Epidermal melanocyte (primary cell): ENCODE results near the gene EEF1A2.

Experiments
- DNase-seq: peaks from one replicate; pipeline ENCODE4 v3.0.0; 2011; ENCODE audit warnings: low spot score; ENCODE audit not compliant: insufficient read length

The EEF1A2 gene

DNA sequence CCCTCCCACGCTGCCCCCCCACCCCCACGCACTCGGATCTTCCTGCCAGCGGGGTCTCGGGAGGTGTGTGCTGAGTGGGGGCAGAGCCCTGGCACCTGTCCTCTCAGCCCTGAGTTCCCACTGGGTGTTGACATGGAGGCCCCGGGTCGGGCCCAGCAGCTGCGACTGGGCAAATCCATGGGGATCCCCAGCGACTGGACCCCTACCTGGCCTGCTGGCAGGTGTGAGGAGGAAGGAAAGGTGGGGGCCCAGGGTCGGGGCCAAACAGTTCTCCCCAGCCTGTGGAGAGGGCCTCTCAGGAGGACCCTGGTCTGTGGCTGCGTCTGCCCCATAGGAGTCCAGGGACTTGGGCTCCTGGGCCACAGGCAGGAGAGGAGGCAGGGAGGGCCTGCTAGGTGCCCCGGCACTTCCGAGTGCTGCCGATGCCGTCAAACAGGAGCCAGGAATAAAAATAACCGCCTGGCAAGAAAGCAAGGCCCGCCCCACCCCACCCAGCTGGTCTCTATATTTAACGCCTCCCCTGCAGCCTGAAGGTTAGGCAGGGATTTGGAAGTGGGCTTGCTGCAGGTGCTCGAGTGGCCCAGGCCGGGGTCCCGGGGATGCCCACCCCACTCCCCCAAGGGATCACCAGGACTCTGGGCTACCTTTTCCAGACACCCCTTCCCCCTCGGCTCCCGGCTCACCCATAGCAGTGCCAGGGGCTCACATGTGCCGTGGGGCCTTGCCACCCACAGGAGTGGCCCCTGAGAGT lies 1.4 kb upstream of the EEF1A2 start:
- peak; percentile 8 for DNase-seq

DNA sequence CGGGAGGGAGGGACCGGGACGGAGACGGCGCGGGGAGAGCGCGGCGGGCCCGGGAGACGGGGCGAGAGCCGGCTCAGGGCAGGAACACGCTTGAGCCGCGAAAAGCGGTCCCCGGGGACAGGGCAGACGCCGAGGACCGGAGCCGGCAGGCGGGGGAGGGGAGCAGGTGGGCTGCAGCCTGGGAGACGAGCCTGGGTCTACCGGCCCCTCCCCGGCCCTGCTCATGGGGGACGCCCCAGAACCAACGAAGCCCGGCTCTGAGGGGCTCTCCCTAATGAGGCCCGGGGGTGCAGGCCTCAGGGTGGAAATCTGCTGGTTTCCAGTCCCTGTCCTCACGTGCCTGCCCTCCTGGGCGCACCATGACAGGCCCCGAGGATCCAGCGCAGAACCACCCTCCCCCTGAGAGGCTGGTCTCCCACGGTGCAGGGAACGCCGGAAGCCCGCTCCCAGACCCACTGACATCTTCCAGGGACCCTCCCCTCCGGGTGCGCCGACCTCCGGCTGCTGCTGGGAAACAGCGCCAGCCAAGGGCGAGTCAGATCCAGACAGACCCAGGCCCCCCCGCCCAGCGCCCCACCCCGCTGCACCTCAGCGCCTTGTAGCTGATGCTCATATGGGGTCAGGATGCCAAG lies 571 bp upstream of the EEF1A2 start:
- DNase-seq: peak; percentile 12

DNA sequence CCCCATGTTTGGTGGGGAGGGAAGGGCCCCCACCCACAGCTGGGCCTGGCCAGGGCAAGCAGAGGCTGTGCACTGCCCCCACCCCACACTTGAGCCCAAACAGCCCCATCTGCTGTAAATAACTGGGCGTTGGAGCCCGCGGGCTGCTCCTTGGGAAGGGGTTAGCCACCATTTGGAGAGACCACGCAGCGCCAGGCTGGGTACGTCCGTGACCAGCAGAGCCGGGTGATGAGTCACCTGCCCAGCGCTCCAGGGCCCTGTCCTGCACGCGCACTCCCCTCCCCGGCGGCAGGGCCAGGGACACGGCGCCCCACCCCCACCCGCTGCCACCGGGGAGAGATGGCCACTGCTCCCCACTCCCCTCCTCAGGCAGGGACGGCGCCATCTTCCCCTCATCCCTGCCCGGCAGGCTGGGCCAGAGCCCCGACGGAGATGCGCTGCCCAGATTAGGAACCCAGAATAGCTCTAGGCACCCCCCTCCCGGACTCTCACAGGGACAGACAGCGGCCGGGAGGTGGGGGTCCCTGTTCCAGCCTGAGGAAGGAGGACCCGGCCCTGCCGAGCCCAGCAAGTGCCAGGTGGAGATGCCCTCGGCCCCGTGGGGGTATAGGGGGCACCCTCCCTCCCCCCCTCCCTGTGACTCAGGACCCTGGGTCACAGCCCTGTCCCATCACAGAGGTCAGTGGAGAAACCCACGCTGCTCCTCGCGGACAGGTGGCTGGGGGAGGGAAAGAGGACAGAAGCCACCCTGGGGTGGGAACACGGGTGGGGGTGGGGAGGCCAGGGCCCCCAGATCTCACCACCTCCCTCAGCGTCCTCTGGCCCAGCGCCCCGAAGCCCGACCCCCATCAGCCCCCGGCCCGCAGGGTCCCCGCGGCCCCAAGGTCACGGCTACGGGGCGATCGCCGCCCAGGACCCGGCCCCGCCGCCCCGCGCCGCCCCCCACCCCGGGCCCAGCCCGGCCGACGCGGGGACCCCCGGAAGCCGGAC lies 642 bp downstream of the EEF1A2 start:
- peak; percentile 20 for DNase-seq

DNA sequence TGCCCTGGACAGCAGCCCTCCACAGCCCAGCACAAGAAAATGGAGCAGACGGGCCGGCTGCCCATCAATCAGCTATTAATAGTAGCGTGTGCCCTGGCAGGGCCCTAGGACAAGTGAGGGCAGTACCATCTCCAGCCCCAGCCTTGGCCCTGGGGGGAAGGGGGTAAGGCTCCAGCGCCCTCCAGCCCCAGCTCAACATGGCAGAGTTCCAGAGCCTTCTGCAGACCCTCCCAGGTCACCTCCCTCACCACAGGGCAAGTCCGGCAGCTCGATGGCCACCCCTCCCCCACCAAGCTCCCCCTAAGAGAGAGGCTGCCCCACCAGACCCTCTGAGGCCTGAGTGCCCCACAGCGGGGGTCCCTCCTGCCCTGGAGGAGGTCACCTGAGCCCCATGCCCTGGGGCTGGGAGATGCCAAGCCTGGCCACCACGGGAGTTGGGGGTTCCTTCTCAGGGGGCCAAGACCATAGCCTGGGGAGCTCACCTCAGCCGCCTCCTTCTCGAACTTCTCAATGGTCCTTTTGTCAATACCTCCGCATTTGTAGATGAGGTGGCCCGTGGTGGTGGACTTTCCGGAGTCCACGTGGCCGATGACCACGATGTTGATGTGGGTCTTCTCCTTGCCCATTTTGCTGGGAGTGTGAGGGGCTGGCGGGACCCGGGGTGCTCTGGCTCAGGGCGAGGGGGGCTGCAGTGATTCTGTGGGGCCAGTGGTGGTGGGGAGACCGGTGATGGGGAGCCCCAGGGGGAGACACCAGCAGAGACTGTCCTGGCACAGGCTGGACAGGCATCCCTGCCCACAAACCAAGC lies 1.5 kb downstream of the EEF1A2 start:
- peak; percentile 19 for DNase-seq

DNA sequence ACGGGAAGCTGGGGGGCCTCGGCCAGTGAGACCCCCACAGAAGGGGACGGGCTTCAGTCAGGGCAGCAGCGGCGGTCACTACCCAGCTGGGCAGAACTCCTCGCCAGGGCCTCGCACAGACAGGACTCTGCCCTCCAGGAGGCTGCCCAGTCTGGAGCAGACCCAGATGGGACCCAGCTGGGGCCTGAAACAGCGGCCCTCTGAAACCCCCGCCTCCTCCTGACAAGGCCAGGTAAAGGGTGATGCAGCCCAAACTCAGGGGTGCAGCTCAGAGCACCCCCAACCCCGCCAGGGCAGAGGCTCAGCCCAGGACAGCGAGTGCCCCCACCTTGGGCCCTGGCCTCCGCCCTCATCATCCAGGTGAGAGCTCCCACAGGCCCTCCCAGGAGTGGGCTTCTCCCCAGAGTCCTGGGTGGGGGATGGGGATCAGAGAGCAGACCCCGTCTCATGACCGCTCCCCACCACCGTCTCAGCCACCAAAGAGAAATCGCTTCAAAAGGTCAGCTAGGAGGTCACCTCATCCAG lies 2.2 kb downstream of the EEF1A2 start:
- DNase-seq: no peak

DNA sequence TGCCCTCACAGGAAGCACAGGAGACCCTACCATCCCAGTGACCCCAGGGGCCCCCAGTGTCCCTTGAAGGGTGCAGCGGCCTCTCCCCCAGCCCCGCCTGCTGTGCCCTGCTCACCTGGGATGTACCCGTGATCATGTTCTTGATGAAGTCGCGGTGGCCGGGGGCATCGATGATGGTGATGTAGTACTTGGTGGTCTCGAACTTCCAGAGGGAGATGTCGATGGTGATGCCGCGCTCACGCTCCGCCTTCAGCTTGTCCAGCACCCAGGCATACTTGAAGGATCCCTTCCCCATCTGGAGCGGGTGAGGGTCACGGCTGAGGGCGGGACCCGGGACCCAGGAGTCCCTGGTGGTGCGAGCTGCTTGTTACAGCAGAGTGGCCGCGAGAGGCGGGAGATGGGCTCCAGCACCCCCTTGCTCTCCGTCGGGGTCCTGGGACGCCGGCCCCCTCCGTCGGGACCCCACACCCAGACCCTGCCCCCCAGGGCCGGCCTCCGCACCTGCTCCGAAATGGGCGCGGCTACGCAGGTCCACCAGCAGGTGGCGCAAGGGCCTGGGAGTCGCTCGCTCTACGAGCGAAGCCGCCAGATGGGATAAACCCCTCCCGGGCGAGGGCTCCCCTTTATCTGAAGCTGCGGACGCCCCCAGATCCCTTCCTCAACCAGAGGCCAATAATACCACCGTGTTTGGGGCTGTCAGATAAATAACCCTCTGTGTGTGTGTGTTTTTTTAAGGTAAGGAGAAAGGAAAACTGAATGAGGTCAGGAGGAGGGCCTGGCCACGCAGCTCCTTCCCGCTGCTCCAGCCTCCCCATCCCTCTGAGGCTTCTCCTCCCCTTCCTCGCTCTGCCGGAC lies 2.9 kb downstream of the EEF1A2 start:
- peak; percentile 88 for DNase-seq

DNA sequence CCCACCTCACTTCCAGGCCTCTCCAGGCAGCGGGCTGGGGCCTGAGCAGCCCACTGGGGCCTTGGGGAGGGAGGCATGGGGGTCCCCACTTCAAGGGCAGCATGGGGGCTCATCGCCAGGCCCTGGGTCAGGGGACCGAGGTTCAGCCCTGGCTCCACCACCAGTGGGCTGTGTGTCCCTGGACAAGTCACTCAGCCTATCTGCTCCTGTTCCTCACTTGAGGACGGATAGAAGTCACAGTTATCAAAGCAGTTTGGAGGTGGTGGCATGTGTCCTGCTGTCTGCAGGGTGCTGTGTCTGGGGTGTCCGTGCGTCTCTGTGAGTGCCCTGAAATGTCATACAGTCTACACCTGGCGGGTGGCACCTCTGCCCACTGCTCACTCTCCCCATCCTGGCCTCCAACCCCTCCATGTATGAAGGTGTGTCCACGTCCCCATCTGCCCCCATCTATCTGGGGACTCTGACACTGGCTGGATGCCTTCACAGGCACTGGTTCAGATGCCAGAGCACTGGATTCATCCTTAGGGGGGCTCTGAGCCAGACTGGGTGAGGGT lies 3.6 kb downstream of the EEF1A2 start:
- DNase-seq: peak; percentile 13

DNA sequence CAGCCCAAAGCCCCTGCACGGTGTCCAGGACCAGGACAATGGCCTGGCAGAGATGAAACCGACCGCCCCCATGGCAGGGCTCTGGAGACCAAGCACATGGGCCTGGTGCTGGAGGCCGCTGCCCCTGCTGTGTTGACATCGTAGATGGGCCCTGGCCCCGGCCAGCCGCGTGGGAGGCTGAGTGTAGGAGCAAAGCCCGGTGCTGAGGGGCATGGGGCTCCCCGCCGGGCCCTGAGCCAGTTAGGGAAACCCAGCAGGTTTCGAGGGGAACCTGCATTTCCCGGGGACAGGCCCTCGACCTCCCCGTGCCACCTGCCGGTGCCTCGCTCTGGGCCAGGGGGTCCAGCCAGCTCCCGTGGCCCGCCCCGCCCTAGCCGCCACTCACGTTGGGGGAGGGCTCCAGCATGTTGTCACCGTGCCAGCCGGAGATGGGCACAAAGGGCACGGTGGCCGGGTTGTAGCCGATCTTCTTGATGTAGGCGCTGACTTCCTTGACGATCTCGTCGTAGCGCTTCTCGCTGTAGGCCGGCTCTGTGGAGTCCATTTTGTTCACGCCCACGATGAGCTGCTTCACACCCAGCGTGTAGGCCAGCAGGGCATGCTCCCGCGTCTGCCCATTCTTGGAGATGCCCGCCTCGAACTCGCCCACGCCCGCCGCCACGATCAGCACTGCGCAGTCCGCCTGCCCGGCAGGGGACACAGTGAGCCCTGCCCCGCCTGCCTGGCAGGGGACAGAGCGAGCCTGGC lies 4.3 kb downstream of the EEF1A2 start:
- DNase-seq: peak; percentile 5

DNA sequence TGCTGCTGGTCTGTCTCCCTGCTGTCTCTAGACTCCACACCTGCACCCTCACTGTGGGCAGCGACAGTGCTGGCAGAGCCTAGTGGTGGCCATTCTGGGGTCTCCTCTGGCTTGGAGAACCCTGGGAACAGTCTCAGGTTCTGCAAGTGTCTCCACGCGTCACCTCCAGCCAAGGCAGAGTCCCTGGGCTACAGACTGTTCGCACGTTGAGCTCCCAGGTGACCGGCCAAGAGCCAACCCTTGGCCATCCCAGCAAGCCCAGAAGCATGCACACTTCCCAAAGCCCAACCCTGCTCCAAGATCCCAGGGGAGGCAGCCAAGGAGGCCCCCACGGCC lies 4.8 kb downstream of the EEF1A2 start:
- no peak for DNase-seq

DNA sequence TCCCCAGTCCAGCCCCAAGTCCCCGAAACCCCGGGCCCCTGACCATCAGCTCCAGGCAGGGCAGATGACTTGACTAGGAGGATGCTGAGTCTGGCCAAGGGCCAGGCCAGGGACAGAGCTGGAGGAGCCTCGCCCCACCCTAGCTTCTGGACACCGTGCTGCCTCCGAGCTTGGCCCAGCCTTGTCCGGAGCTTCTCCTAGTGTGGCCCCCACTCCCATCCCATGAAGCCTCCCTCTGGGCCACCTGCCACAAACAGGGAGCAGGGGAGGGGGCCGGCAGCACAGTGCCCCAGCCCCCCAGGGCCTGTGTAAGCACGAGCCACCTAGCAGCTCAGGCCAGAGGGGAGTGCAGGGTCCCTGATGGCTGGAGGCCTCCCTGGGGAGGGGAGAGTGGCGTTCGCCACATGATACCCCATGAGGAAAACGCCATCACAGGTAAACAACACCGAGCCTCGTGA lies 5.3 kb downstream of the EEF1A2 start:
- DNase-seq: no peak

DNA sequence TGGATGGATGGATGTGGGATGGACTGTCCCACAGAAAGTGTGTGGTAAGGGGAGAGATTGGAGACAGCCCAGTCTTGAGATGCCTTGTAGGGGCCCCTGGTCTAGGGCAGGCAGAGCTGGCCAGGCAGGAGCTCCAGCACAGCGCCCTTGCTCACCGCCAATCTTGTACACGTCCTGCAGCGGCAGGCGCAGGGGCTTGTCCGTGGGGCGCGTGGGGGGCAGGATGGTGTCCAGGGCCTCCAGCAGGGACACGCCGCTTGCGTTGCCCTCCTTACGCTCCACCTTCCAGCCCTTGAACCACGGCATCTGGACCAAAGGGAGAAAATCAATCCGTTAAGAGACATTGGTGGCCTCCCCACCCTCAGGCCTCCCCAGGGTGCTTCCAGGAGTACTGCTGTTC lies 5.9 kb downstream of the EEF1A2 start:
- peak; percentile 9 for DNase-seq

DNA sequence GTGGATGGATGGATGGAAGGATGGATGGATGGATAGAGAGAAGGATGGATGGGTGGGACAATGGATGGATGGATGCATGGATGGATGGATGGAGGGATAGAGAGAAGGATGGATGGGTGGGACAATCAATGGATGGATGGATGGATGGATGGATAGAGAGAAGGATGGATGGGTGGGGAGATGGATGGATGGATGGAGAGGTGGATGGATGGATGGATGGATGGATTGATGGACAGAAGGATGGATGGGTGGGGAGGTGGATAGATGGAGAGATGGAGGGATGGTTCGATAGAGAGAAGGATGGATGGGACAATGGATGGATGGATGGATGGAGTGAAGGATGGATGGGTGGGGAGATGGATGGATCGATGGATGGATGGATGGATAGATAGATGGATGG lies 6.4 kb downstream of the EEF1A2 start:
- no peak for DNase-seq

DNA sequence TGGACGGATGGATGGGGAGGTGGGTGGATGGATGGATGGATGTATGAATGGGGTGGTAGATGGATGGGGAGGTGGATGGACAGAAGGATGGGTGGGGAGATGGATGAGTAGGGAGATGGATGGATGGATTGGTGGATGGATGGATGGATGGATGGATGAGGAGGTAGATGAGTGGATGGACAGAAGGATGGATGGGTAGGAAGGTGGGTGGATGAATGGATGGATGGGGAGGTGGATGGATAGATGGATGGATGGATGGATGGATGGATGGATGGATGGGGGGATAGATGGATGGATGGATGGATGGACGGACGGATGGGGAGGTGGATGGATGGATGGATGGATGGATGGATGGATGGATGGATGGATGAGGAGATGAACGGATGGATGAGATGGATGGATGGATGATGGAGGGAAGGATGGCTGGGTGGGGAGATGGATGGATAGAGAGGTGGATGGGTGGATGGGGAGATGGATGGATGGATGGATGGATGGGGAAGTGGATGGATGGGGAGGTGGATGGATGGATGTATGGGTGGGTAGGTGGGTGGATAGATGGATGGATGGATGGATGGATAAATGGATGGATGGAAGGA lies 7.2 kb downstream of the EEF1A2 start:
- no peak for DNase-seq

DNA sequence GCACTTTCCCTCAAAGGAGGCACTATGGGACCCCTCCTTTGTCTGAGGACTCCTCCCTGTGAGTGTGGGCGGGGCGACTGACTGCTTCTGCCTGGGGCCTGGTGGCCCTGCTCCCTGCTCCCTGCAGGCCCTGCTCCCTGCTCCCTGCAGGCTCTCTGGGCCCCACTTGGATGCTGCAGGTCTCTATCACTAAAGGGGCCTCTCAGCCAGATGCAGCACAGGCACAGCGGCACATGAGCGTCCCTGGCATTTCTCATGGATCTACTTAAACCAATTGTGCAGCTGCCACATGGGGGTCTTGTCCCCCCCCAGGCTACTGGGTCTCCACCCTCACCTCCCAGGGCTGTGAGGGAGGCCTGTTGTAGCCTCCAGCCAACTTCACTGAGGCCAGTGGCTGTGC lies 7.8 kb downstream of the EEF1A2 start:
- no peak for DNase-seq

DNA sequence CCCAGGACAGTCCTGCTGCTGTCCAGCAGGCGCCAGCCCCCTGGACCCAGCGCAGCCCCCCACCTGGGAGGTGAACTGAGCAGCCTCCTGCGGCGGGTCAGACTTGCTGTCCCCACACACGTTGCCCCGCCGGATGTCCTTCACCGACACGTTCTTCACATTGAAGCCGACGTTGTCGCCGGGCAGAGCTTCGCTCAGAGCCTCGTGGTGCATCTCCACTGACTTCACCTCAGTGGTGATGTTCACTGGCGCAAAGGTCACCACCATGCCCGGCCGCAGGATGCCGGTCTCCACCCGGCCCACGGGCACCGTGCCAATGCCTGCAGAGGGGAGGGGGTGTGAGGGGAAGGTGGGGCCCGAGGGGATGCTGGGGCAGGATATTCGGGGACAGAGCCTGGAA lies 8.5 kb downstream of the EEF1A2 start:
- DNase-seq: no peak

DNA sequence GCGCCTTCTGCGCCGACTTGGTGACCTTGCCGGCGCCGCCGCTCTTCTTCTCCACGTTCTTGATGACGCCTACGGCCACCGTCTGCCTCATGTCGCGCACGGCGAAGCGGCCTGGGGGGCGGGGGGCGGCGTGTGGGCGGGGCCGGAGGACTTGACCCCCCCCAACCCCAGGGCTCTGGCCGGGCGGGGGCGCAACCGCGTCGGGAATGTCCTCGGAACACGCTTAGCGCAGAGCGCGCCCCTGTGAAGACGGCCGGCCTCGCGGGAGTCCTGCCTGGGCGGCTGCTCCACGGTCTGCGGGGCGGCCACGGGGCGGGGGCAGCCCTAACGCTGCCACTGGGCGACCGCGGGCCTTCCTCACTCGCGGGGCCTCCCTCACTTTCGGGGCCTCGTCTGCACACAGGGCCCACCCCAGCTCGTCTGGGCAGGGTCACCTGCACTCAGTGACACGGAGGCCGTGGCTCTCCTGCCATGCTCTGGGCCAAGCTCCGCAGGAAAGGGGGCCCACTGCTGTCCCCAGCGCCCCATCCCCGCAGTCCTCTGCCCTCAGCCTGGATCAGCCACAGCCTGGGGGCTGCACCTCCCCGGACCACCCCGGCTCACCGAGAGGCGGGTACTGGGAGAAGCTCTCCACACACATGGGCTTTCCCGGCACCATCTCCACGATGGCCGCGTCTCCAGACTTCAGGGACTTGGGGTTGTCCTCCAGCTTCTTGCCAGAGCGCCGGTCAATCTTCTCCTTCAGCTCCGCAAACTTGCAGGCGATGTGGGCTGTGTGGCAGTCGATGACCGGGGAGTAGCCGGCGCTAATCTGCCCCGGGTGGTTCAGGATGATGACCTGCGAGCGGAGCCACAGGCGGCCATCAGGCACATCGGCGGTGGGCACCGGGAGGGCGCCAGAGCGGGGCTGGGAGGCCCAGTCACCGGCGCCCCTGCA lies 10.3 kb downstream of the EEF1A2 start:
- no peak for DNase-seq

DNA sequence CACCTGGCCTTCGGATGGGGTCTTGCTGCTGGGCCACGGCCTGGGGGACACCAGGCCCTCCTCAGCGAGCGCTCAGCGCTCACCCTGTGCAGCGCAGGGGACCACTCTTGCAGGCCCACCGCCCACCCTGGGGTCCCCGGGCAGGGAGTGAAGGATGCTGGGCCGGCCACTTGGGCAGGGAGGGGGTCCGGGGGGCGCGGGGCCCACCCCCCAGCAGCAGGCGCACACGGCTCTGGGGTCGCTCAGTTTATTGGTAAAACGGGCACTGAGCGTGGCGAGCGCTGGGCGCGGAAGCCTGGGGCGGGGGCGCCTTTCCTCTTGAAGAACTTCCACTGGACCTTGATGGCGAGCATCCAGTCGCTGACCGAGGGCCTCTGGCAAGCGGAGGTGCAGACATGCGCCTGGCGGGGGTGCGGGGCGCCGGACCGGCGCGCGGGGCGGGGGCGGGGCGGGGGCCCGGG lies 11.1 kb downstream of the EEF1A2 start:
- DNase-seq: no peak
